ENCODE measurements around the gene UIMC1. TPM values are rescaled to one million over a fixed set of nuclear protein-coding genes. Genes with fewer than 3 reads are reported as not detected.
A peak's percentile ranks its signal among the peaks of the same experiment; 100 is the strongest.

Gene UIMC1
- polyA plus RNA-seq, 2 donors = 14.0 to 16.3 TPM

DNA sequence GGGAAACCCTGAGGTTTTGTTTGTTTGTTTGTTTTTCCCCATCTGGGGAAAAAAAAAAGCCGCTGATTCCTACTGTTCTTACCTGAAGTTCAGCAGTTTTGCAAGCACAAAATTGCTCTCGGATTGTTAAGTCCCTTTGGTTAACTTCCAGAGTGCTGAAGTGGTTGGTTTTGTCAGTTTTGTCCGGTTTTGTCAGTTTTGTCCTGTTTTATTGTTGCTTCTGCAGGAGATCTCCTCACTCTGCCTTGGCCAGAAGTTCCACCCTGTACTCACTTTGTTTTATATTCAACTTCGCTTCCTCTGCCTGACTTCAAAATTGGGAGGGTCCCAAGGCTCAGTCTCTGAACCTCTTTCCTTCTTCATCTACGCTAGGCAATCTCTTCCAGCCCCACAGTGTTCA lies 30.3 kb upstream of the UIMC1 start:
- WGBS, 2 donors = 93 to 95% methylated on average over 5 of the region's 5 CpGs
- no peaks in the 10 kb centered on the region for H3K27me3 ChIP-seq (ENCODE audit: control insufficient read depth in 1 of 2, insufficient read depth in 2 of 2, low read length in 2 of 2)
- H3K4me1 ChIP-seq (ENCODE audit: control insufficient read depth in 2 of 2, insufficient read depth in 2 of 2, low read length in 1 of 2) = peaks cover 0 to 3% of the 10 kb centered on the region in 2 donors
- peaks cover 0 to 6% of the 10 kb centered on the region in 2 donors for H3K36me3 ChIP-seq (ENCODE audit: control insufficient read depth in 2 of 2, insufficient read depth in 2 of 2, low read length in 1 of 2)
- no peak overlapping the region for H3K27ac ChIP-seq (ENCODE audit: low read depth in 2 of 2, low read length in 1 of 2)
- H3K4me3 ChIP-seq (ENCODE audit: low read depth in 1 of 2, low read length in 2 of 2) = no peak overlapping the region
- H3K9me3 ChIP-seq (ENCODE audit: control insufficient read depth in 2 of 2, insufficient read depth in 1 of 2, low read depth in 1 of 2, low read length in 1 of 2) = no peaks in the 10 kb centered on the region

DNA sequence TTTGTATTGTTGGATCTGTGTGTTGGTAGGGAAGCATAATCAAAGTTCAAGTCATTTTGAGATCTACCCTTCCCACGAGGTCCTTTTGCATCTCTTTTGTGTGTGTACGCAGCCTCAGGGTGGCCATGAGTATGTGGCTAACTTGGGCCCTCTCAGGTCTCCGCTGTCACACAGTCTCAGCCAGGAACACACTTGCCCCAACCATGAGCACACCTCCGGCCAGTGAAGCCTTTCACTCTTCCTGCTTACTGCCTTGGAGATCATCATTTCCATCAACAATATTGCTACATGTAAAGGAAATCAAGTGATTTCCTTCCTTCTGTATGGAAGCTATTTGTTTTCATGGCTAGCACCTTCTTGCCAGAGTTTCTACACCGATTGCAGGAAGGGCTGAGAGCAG lies 29.9 kb upstream of the UIMC1 start:
- H3K4me1 ChIP-seq (ENCODE audit: control insufficient read depth in 2 of 2, insufficient read depth in 2 of 2, low read length in 1 of 2) = peaks cover 0 to 3% of the 10 kb centered on the region in 2 donors
- H3K27me3 ChIP-seq (ENCODE audit: control insufficient read depth in 1 of 2, insufficient read depth in 2 of 2, low read length in 2 of 2) = no peaks in the 10 kb centered on the region
- no peaks in the 10 kb centered on the region for H3K9me3 ChIP-seq (ENCODE audit: control insufficient read depth in 2 of 2, insufficient read depth in 1 of 2, low read depth in 1 of 2, low read length in 1 of 2)
- no peak overlapping the region for H3K4me3 ChIP-seq (ENCODE audit: low read depth in 1 of 2, low read length in 2 of 2)
- H3K27ac ChIP-seq (ENCODE audit: low read depth in 2 of 2, low read length in 1 of 2) = no peak overlapping the region
- peaks cover 0 to 6% of the 10 kb centered on the region in 2 donors for H3K36me3 ChIP-seq (ENCODE audit: control insufficient read depth in 2 of 2, insufficient read depth in 2 of 2, low read length in 1 of 2)
- WGBS, 2 donors = 69 to 80% methylated on average over 5 of the region's 5 CpGs

GRCh38 chr5:177035976-177036375 lies 29.4 kb upstream of the UIMC1 start:
- Histone ChIP-seq H3K4me3 (ENCODE audit: low read depth in 1 of 2, low read length in 2 of 2) (no peak overlapping the region), H3K27me3 (ENCODE audit: control insufficient read depth in 1 of 2, insufficient read depth in 2 of 2, low read length in 2 of 2) (no peaks in the 10 kb centered on the region), H3K36me3 (ENCODE audit: control insufficient read depth in 2 of 2, insufficient read depth in 2 of 2, low read length in 1 of 2) (peaks cover 0 to 4% of the 10 kb centered on the region in 2 donors), H3K9me3 (ENCODE audit: control insufficient read depth in 2 of 2, insufficient read depth in 1 of 2, low read depth in 1 of 2, low read length in 1 of 2) (no peaks in the 10 kb centered on the region), H3K27ac (ENCODE audit: low read depth in 2 of 2, low read length in 1 of 2) (no peak overlapping the region), H3K4me1 (ENCODE audit: control insufficient read depth in 2 of 2, insufficient read depth in 2 of 2, low read length in 1 of 2) (peaks cover 0 to 2% of the 10 kb centered on the region in 2 donors)
- WGBS, 2 donors = 76 to 81% methylated on average over 1 of the region's 1 CpG

- Histone ChIP-seq H3K4me3 (ENCODE audit: low read depth in 1 of 2, low read length in 2 of 2) (no peak overlapping the region), H3K9me3 (ENCODE audit: control insufficient read depth in 2 of 2, insufficient read depth in 1 of 2, low read depth in 1 of 2, low read length in 1 of 2) (no peaks in the 10 kb centered on the region), H3K27me3 (ENCODE audit: control insufficient read depth in 1 of 2, insufficient read depth in 2 of 2, low read length in 2 of 2) (no peaks in the 10 kb centered on the region), H3K4me1 (ENCODE audit: control insufficient read depth in 2 of 2, insufficient read depth in 2 of 2, low read length in 1 of 2) (no peaks in the 10 kb centered on the region), H3K36me3 (ENCODE audit: control insufficient read depth in 2 of 2, insufficient read depth in 2 of 2, low read length in 1 of 2) (peaks cover 0 to 2% of the 10 kb centered on the region in 2 donors), H3K27ac (ENCODE audit: low read depth in 2 of 2, low read length in 1 of 2) (no peak overlapping the region)
- WGBS, 2 donors = 95% methylated on average over 6 of the region's 6 CpGs
These were observed 22.9 kb upstream of the UIMC1 start for GRCh38 chr5:177029498-177029897.

- Histone ChIP-seq H3K36me3 (ENCODE audit: control insufficient read depth in 2 of 2, insufficient read depth in 2 of 2, low read length in 1 of 2) (no peaks in the 10 kb centered on the region), H3K4me3 (ENCODE audit: low read depth in 1 of 2, low read length in 2 of 2) (no peak overlapping the region), H3K27ac (ENCODE audit: low read depth in 2 of 2, low read length in 1 of 2) (no peak overlapping the region), H3K27me3 (ENCODE audit: control insufficient read depth in 1 of 2, insufficient read depth in 2 of 2, low read length in 2 of 2) (no peaks in the 10 kb centered on the region), H3K4me1 (ENCODE audit: control insufficient read depth in 2 of 2, insufficient read depth in 2 of 2, low read length in 1 of 2) (peaks cover 0 to 3% of the 10 kb centered on the region in 2 donors), H3K9me3 (ENCODE audit: control insufficient read depth in 2 of 2, insufficient read depth in 1 of 2, low read depth in 1 of 2, low read length in 1 of 2) (no peaks in the 10 kb centered on the region)
- WGBS, 2 donors = 96 to 99% methylated on average over 2 of the region's 2 CpGs
These were observed 21.1 kb upstream of the UIMC1 start for GRCh38 chr5:177027665-177028064.

DNA sequence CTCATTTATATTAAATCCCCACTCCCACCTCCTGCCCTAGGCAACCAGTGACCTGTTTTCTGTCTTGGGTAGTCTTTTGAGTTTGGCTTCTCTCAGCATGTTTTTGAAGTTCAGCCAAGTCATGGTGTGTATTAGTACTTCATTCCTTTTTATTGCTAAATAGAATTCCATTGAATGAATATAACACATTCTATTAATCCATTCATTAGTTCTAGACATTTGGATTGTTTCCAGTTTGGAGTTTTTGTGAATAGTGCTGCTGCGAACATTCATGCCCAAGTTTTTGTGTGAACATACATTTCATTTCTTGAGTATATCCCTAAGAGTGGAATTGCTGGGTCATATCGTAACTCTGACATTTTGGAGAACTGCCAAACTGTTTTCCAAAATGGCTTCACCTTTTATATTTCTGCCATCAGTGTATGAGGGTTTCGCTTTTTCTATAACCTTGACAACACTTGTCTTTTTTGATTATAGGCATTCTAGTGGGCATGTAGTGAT lies 18.6 kb upstream of the UIMC1 start:
- 73 to 75% methylated on average over 3 of the region's 3 CpGs for WGBS, 2 donors
- Histone ChIP-seq H3K9me3 (ENCODE audit: control insufficient read depth in 2 of 2, insufficient read depth in 1 of 2, low read depth in 1 of 2, low read length in 1 of 2) (no peaks in the 10 kb centered on the region), H3K27ac (ENCODE audit: low read depth in 2 of 2, low read length in 1 of 2) (no peak overlapping the region), H3K27me3 (ENCODE audit: control insufficient read depth in 1 of 2, insufficient read depth in 2 of 2, low read length in 2 of 2) (no peaks in the 10 kb centered on the region), H3K36me3 (ENCODE audit: control insufficient read depth in 2 of 2, insufficient read depth in 2 of 2, low read length in 1 of 2) (no peaks in the 10 kb centered on the region), H3K4me3 (ENCODE audit: low read depth in 1 of 2, low read length in 2 of 2) (no peak overlapping the region), H3K4me1 (ENCODE audit: control insufficient read depth in 2 of 2, insufficient read depth in 2 of 2, low read length in 1 of 2) (peaks cover 2 to 3% of the 10 kb centered on the region in 2 donors)

- Histone ChIP-seq H3K4me1 (ENCODE audit: control insufficient read depth in 2 of 2, insufficient read depth in 2 of 2, low read length in 1 of 2) (peaks cover 2 to 3% of the 10 kb centered on the region in 2 donors), H3K27ac (ENCODE audit: low read depth in 2 of 2, low read length in 1 of 2) (no peak overlapping the region), H3K4me3 (ENCODE audit: low read depth in 1 of 2, low read length in 2 of 2) (no peak overlapping the region), H3K36me3 (ENCODE audit: control insufficient read depth in 2 of 2, insufficient read depth in 2 of 2, low read length in 1 of 2) (no peaks in the 10 kb centered on the region), H3K27me3 (ENCODE audit: control insufficient read depth in 1 of 2, insufficient read depth in 2 of 2, low read length in 2 of 2) (no peaks in the 10 kb centered on the region), H3K9me3 (ENCODE audit: control insufficient read depth in 2 of 2, insufficient read depth in 1 of 2, low read depth in 1 of 2, low read length in 1 of 2) (no peaks in the 10 kb centered on the region)
- 93 to 94% methylated on average over 1 of the region's 1 CpG for WGBS, 2 donors
These were observed 18.0 kb upstream of the UIMC1 start for GRCh38 chr5:177024559-177024958.

DNA sequence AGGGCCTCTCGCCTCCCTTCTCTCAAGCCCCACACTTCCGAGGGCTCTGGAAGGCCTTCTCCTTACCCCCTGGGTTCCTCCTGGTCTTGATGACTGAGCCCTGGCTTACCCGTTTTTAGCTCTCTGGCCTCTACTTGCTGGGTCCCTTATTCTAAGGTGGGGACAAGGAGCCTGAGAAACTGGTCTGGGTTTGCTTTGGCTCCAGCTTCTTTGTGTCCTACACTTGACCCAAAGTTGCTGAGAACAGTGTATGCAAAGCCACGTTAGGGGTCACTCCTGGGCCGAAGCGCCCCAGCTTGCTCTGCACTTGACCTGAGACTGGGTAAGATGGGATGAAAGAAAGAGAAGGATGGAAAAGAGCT lies 16.7 kb upstream of the UIMC1 start:
- Histone ChIP-seq H3K4me1 (ENCODE audit: control insufficient read depth in 2 of 2, insufficient read depth in 2 of 2, low read length in 1 of 2) (peaks cover 2 to 3% of the 10 kb centered on the region in 2 donors), H3K27me3 (ENCODE audit: control insufficient read depth in 1 of 2, insufficient read depth in 2 of 2, low read length in 2 of 2) (no peaks in the 10 kb centered on the region), H3K4me3 (ENCODE audit: low read depth in 1 of 2, low read length in 2 of 2) (peak overlapping the region; percentile 74 to 98), H3K36me3 (ENCODE audit: control insufficient read depth in 2 of 2, insufficient read depth in 2 of 2, low read length in 1 of 2) (no peaks in the 10 kb centered on the region), H3K9me3 (ENCODE audit: control insufficient read depth in 2 of 2, insufficient read depth in 1 of 2, low read depth in 1 of 2, low read length in 1 of 2) (no peaks in the 10 kb centered on the region), H3K27ac (ENCODE audit: low read depth in 2 of 2, low read length in 1 of 2) (peak overlapping the region; percentile 65 to 80)
- WGBS, 2 donors = 15 to 18% methylated on average over 6 of the region's 6 CpGs

GRCh38 chr5:177022386-177023302 lies 16.1 kb upstream of the UIMC1 start, which contains the start of gene ZNF346:
Gene ZNF346 (plus strand): TSS chr5:177022696. CDS start chr5:177022739, 43 bp downstream.
- Histone ChIP-seq H3K36me3 (ENCODE audit: control insufficient read depth in 2 of 2, insufficient read depth in 2 of 2, low read length in 1 of 2) (no peaks in the 10 kb centered on the region), H3K27ac (ENCODE audit: low read depth in 2 of 2, low read length in 1 of 2) (peak within 1 kb of the TSS; percentile 65 to 80), H3K4me3 (ENCODE audit: low read depth in 1 of 2, low read length in 2 of 2) (peak within 1 kb of the TSS; percentile 74 to 98), H3K4me1 (ENCODE audit: control insufficient read depth in 2 of 2, insufficient read depth in 2 of 2, low read length in 1 of 2) (peaks cover 2 to 3% of the 10 kb centered on the region in 2 donors), H3K27me3 (ENCODE audit: control insufficient read depth in 1 of 2, insufficient read depth in 2 of 2, low read length in 2 of 2) (no peaks in the 10 kb centered on the region), H3K9me3 (ENCODE audit: control insufficient read depth in 2 of 2, insufficient read depth in 1 of 2, low read depth in 1 of 2, low read length in 1 of 2) (no peaks in the 10 kb centered on the region)
- whole genome bisulfite sequencing, 2 donors = 1% methylated on average over 68 to 77 of the region's 77 CpGs

Data from esophagus (tissue), 2 donors.